CD8-positive, alpha-beta memory T cell (primary cell): ENCODE results near the gene KCNK17. TPM values are rescaled to one million over a fixed set of nuclear protein-coding genes. Genes with fewer than 3 reads are reported as not detected.

Source experiments
- CTCF ChIA-PET: fragments of 350-600 bp; sonication (Branson Sonifier 250); formaldehyde crosslinking; loops from one replicate; lab custom pipeline; 2021; ENCODE audit warnings: antibody characterized with exemption; lab: Charles Lee
- POLR2A ChIA-PET: fragments of 350-600 bp; sonication (Branson Sonifier 250); formaldehyde crosslinking; loops from one replicate; lab custom pipeline; 2021; ENCODE audit warnings: antibody characterized with exemption; lab: Charles Lee
- DNase-seq, 5 donors: peaks; one replicate each; pipeline versions ENCODE4 v3.0.0 to v3.0.0-alpha.2; 2020 to 2022; ENCODE audit warnings: mixed read lengths in 1 of 5
- H3K27ac ChIP-seq: one replicate; pipeline ENCODE4 v1.7.0; 2013; ENCODE audit warnings: low read depth, mild to moderate bottlenecking, low read length, moderate library complexity
- H3K27me3 ChIP-seq: 2 replicates; pipeline ENCODE4 v1.7.0; 2013; ENCODE audit warnings: low read length, mild to moderate bottlenecking; ENCODE audit not compliant: insufficient read depth, poor library complexity, severe bottlenecking
- H3K36me3 ChIP-seq: 2 replicates; pipeline ENCODE4 v1.7.0; 2013; ENCODE audit warnings: mild to moderate bottlenecking, low read length, moderate library complexity; ENCODE audit not compliant: insufficient read depth
- H3K4me1 ChIP-seq: 2 replicates; pipeline ENCODE4 v1.7.0; 2013; ENCODE audit warnings: mild to moderate bottlenecking, low read length, moderate library complexity; ENCODE audit not compliant: insufficient read depth
- H3K4me3 ChIP-seq: 2 replicates; pipeline ENCODE4 v1.7.0; 2013; ENCODE audit warnings: mild to moderate bottlenecking, low read length
- H3K9me3 ChIP-seq: 2 replicates; pipeline ENCODE4 v1.7.0; 2013; ENCODE audit warnings: mild to moderate bottlenecking, low read length
- H3K27ac Mint-ChIP-seq, 8 donors: one replicate each; pipeline ENCODE4 v1.8.0; 2020 to 2021; ENCODE audit warnings: mixed read lengths in 8 of 8, mild to moderate bottlenecking in 6 of 8, inconsistent platforms in 3 of 8, moderate library complexity in 3 of 8
- H3K27me3 Mint-ChIP-seq, 2 donors: one replicate each; pipeline ENCODE4 v1.8.0; 2020 to 2021; ENCODE audit warnings: mixed read lengths in 2 of 2, mild to moderate bottlenecking in 1 of 2, moderate library complexity in 1 of 2
- H3K36me3 Mint-ChIP-seq, 3 donors: one replicate each; pipeline ENCODE4 v1.8.0; 2020 to 2021; ENCODE audit warnings: mixed read lengths in 3 of 3, inconsistent platforms in 1 of 3, mild to moderate bottlenecking in 1 of 3
- H3K4me1 Mint-ChIP-seq, 3 donors: one replicate each; pipeline ENCODE4 v1.8.0; 2020 to 2021; ENCODE audit warnings: mixed read lengths in 3 of 3, inconsistent platforms in 1 of 3, mild to moderate bottlenecking in 1 of 3
- H3K4me3 Mint-ChIP-seq, 7 donors: one replicate each; pipeline ENCODE4 v1.8.0; 2020 to 2021; ENCODE audit warnings: mixed read lengths in 7 of 7, mild to moderate bottlenecking in 6 of 7, moderate library complexity in 4 of 7, inconsistent platforms in 2 of 7
- H3K9me3 Mint-ChIP-seq, 5 donors: one replicate each; pipeline ENCODE4 v1.8.0; 2020 to 2022; ENCODE audit warnings: mixed read lengths in 5 of 5, mild to moderate bottlenecking in 3 of 5, moderate library complexity in 2 of 5, inconsistent platforms in 1 of 5
- polyA plus RNA-seq: library from polyadenylated mRNA; unstranded; fragments of 300-500 nt; fragmentation: Illumina TruSeq; gene quantifications from one replicate; pipeline ENCODE4 v1.2.3, GENCODE V29; 2021
- total RNA-seq, 2 experiments: library from RNA; stranded (reverse); gene quantifications; one replicate each; pipeline ENCODE4 v1.2.3, GENCODE V29; 2021

KCNK17 gene
- total and polyA plus RNA-seq, 3 experiments from 2014 or later = not detected

- H3K9me3 ChIP-seq = no peaks in the 10 kb centered on the region
- no peak overlapping the region for H3K4me3 ChIP-seq
- Mint-ChIP-seq H3K27me3 (peaks cover 14 to 21% of the 10 kb centered on the region in 2 donors), H3K27ac (no peak overlapping the region), H3K4me3 (no peak overlapping the region), H3K4me1 (peaks cover 0 to under 1% (median under 1%) of the 10 kb centered on the region in 3 donors), H3K36me3 (no peaks in the 10 kb centered on the region), H3K9me3 (no peaks in the 10 kb centered on the region)
- no peak overlapping the region for H3K27ac ChIP-seq
- ChIA-PET POLR2A (no interaction called here), CTCF (interaction anchor here (1.5 kb wide), 1 partner anchor 8 kb away, joined by 3 read pairs; no protein-coding TSS in a partner anchor)
- no peaks in the 10 kb centered on the region for H3K27me3 ChIP-seq
- H3K4me1 ChIP-seq = no peaks in the 10 kb centered on the region
- no peaks in the 10 kb centered on the region for H3K36me3 ChIP-seq
- DNase-seq = no peak
Measured at GRCh38 chr6:39341937-39342336, 27.7 kb upstream of the KCNK17 start.

GRCh38 chr6:39341352-39341751 is 27.1 kb upstream of the KCNK17 start:
- Mint-ChIP-seq H3K4me3 (no peak overlapping the region), H3K9me3 (no peaks in the 10 kb centered on the region), H3K36me3 (no peaks in the 10 kb centered on the region), H3K27ac (no peak overlapping the region), H3K27me3 (peaks cover 14 to 21% of the 10 kb centered on the region in 2 donors), H3K4me1 (peaks cover 5 to 6% (median 6%) of the 10 kb centered on the region in 3 donors)
- Histone ChIP-seq H3K4me3 (no peak overlapping the region), H3K4me1 (no peaks in the 10 kb centered on the region), H3K9me3 (no peaks in the 10 kb centered on the region), H3K27me3 (no peaks in the 10 kb centered on the region), H3K27ac (no peak overlapping the region), H3K36me3 (no peaks in the 10 kb centered on the region)
- CTCF ChIA-PET = interaction anchor here (1.5 kb wide), 1 partner anchor 8 kb away, joined by 3 read pairs; no protein-coding TSS in a partner anchor
- POLR2A ChIA-PET = no interaction called here
- DNase-seq = no peak

GRCh38 chr6:39339868-39340550 is 25.8 kb upstream of the KCNK17 start:
- ChIA-PET POLR2A (no interaction called here), CTCF (interaction anchor here (1.1 kb wide), 1 partner anchor 37 kb away, joined by 4 read pairs; no protein-coding TSS in a partner anchor)
- H3K4me1 Mint-ChIP-seq = peaks cover 12 to 13% (median 12%) of the 10 kb centered on the region in 3 donors
- H3K27ac ChIP-seq = no peak overlapping the region
- H3K9me3 Mint-ChIP-seq = no peaks in the 10 kb centered on the region
- no peak overlapping the region for H3K4me3 ChIP-seq
- H3K4me3 Mint-ChIP-seq = no peak overlapping the region
- DNase-seq = no peak
- H3K27me3 ChIP-seq = no peaks in the 10 kb centered on the region
- no peaks in the 10 kb centered on the region for H3K36me3 Mint-ChIP-seq
- H3K27ac Mint-ChIP-seq = no peak overlapping the region
- no peaks in the 10 kb centered on the region for H3K36me3 ChIP-seq
- H3K9me3 ChIP-seq = no peaks in the 10 kb centered on the region
- H3K4me1 ChIP-seq = no peaks in the 10 kb centered on the region
- peaks cover 14 to 21% of the 10 kb centered on the region in 2 donors for H3K27me3 Mint-ChIP-seq

GRCh38 chr6:39339096-39339867 is 25.1 kb upstream of the KCNK17 start:
- Mint-ChIP-seq H3K27ac (no peak overlapping the region), H3K4me3 (no peak overlapping the region), H3K9me3 (no peaks in the 10 kb centered on the region), H3K4me1 (peaks cover 12 to 13% (median 12%) of the 10 kb centered on the region in 3 donors), H3K36me3 (no peaks in the 10 kb centered on the region), H3K27me3 (peaks cover 14 to 21% of the 10 kb centered on the region in 2 donors)
- Histone ChIP-seq H3K36me3 (no peaks in the 10 kb centered on the region), H3K4me3 (no peak overlapping the region), H3K27me3 (no peaks in the 10 kb centered on the region), H3K4me1 (no peaks in the 10 kb centered on the region), H3K9me3 (no peaks in the 10 kb centered on the region), H3K27ac (no peak overlapping the region)
- DNase-seq = no peak
- ChIA-PET POLR2A (no interaction called here), CTCF (no interaction called here)

- peaks cover 14 to 25% of the 10 kb centered on the region in 2 donors for H3K27me3 Mint-ChIP-seq
- H3K27ac Mint-ChIP-seq = no peak overlapping the region
- H3K27ac ChIP-seq = no peak overlapping the region
- no peaks in the 10 kb centered on the region for H3K27me3 ChIP-seq
- H3K36me3 ChIP-seq = no peaks in the 10 kb centered on the region
- no peaks in the 10 kb centered on the region for H3K9me3 ChIP-seq
- DNase-seq = no peak
- ChIA-PET POLR2A (no interaction called here), CTCF (no interaction called here)
- no peak overlapping the region for H3K4me3 ChIP-seq
- no peaks in the 10 kb centered on the region for H3K36me3 Mint-ChIP-seq
- H3K4me1 ChIP-seq = no peaks in the 10 kb centered on the region
- H3K4me3 Mint-ChIP-seq = no peak overlapping the region
- peaks cover 12 to 13% (median 12%) of the 10 kb centered on the region in 3 donors for H3K4me1 Mint-ChIP-seq
- H3K9me3 Mint-ChIP-seq = no peaks in the 10 kb centered on the region
Measured at GRCh38 chr6:39338397-39338796, 24.2 kb upstream of the KCNK17 start.

- CTCF ChIA-PET = interaction anchor here (1.8 kb wide), 1 partner anchor 11 kb away, joined by 4 read pairs; no protein-coding TSS in a partner anchor
- Histone ChIP-seq H3K36me3 (no peaks in the 10 kb centered on the region), H3K4me3 (no peak overlapping the region), H3K27ac (no peak overlapping the region), H3K9me3 (no peaks in the 10 kb centered on the region), H3K4me1 (no peaks in the 10 kb centered on the region), H3K27me3 (peaks cover 5% of the 10 kb centered on the region)
- no peaks in the 10 kb centered on the region for H3K9me3 Mint-ChIP-seq
- POLR2A ChIA-PET = no interaction called here
- H3K27ac Mint-ChIP-seq = no peak overlapping the region
- H3K4me3 Mint-ChIP-seq = no peak overlapping the region
- peaks cover 28 to 43% of the 10 kb centered on the region in 2 donors for H3K27me3 Mint-ChIP-seq
- no peak for DNase-seq
- H3K36me3 Mint-ChIP-seq = no peaks in the 10 kb centered on the region
- H3K4me1 Mint-ChIP-seq = peaks cover 12 to 13% (median 12%) of the 10 kb centered on the region in 3 donors
Measured at GRCh38 chr6:39335780-39336545, 21.7 kb upstream of the KCNK17 start.

GRCh38 chr6:39333644-39334438 is 19.6 kb upstream of the KCNK17 start:
- Mint-ChIP-seq H3K27ac (no peak overlapping the region), H3K4me3 (no peak overlapping the region), H3K4me1 (peaks cover 12 to 13% (median 12%) of the 10 kb centered on the region in 3 donors), H3K9me3 (no peaks in the 10 kb centered on the region), H3K27me3 (peaks cover 23 to 48% of the 10 kb centered on the region in 2 donors), H3K36me3 (no peaks in the 10 kb centered on the region)
- no peak overlapping the region for H3K4me3 ChIP-seq
- peaks cover 5% of the 10 kb centered on the region for H3K27me3 ChIP-seq
- no peaks in the 10 kb centered on the region for H3K4me1 ChIP-seq
- CTCF ChIA-PET = interaction anchor here (1.5 to 1.8 kb wide), 2 partner anchors 10 to 13 kb away, joined by 3 to 4 read pairs; no protein-coding TSS in a partner anchor
- no peaks in the 10 kb centered on the region for H3K9me3 ChIP-seq
- DNase-seq = no peak
- H3K36me3 ChIP-seq = no peaks in the 10 kb centered on the region
- POLR2A ChIA-PET = no interaction called here
- H3K27ac ChIP-seq = no peak overlapping the region
